IMR-90 (cell line): Measurements from ENCODE around the gene AXIN1. TPM values are rescaled to one million over a fixed set of nuclear protein-coding genes. Genes with fewer than 3 reads are reported as not detected.

Source experiments
- ATAC-seq: fragments of 200-7000 bp; cut with Tn5 transposase; 2 replicates; pipeline ENCODE4 v1.9.1; 2020; ENCODE audit warnings: low read depth, mild to moderate bottlenecking, moderate library complexity
- BruUV-seq: library from RNA; stranded (reverse); fragments of 400-500 nt; replicated peaks from 2 replicates; lab custom pipeline; 2021; lab: Mats Ljungman, UMichigan
- CTCF ChIA-PET: fragments of 300-600 bp; formaldehyde crosslinking; extraction: SDS; loops from one replicate; lab custom pipeline; 2021; ENCODE audit warnings: antibody characterized with exemption; lab: Yijun Ruan, JAX
- POLR2A ChIA-PET: fragments of 300-600 bp; sonication (Branson Sonifier 250); formaldehyde crosslinking; loops from one replicate; lab custom pipeline; 2022; ENCODE audit warnings: antibody characterized with exemption; ENCODE audit not compliant: unreplicated experiment; lab: Charles Lee
- DNase-seq: peaks from one replicate; pipeline ENCODE4 v3.0.0; 2013
- H2AFZ ChIP-seq: replicated peaks from 2 replicates; pipeline ENCODE3; 2013; ENCODE audit warnings: low read length, mild to moderate bottlenecking; ENCODE audit not compliant: poor library complexity
- H2AK5ac ChIP-seq: 2 replicates; pipeline ENCODE4 v1.6.1; 2013; ENCODE audit warnings: low read depth, low read length, inconsistent platforms
- H2AK9ac ChIP-seq: replicated peaks from 2 replicates; pipeline ENCODE3; 2013; ENCODE audit warnings: mild to moderate bottlenecking, low read depth, low read length, moderate library complexity; ENCODE audit not compliant: poor library complexity
- H2BK120ac ChIP-seq: 2 replicates; pipeline ENCODE4 v1.6.1; 2013; ENCODE audit warnings: low read depth, low read length, inconsistent platforms
- H2BK15ac ChIP-seq: 3 replicates; pipeline ENCODE4 v1.6.1; 2013; ENCODE audit warnings: low read depth, low read length, inconsistent platforms
- H2BK20ac ChIP-seq: 2 replicates; pipeline ENCODE4 v1.6.1; 2013; ENCODE audit warnings: low read depth, mild to moderate bottlenecking, inconsistent platforms, low read length, moderate library complexity
- H2BK5ac ChIP-seq: 2 replicates; pipeline ENCODE4 v1.6.1; 2013; ENCODE audit warnings: mild to moderate bottlenecking, low read depth, low read length, inconsistent platforms; ENCODE audit not compliant: poor library complexity, severe bottlenecking
- H3K14ac ChIP-seq: replicated peaks from 2 replicates; pipeline ENCODE4 v1.6.1; 2013; ENCODE audit warnings: low read depth, low read length, inconsistent platforms
- H3K18ac ChIP-seq: 2 replicates; pipeline ENCODE4 v1.6.1; 2013; ENCODE audit warnings: low read depth, low read length, control low read depth
- H3K23ac ChIP-seq: 2 replicates; pipeline ENCODE4 v1.6.1; 2013; ENCODE audit warnings: low read depth, low read length, inconsistent platforms
- H3K27ac ChIP-seq: 2 replicates; pipeline ENCODE4 v1.5.1; 2013; ENCODE audit warnings: mild to moderate bottlenecking, control low read depth, low read length; ENCODE audit not compliant: insufficient read depth
- H3K27me3 ChIP-seq: 2 replicates; pipeline ENCODE4 v1.6.1; 2013; ENCODE audit warnings: low read length; ENCODE audit not compliant: control insufficient read depth, insufficient read depth
- H3K36me3 ChIP-seq: 2 replicates; pipeline ENCODE4 v1.6.1; 2013; ENCODE audit warnings: low read length, mixed read lengths; ENCODE audit not compliant: control insufficient read depth, insufficient read depth
- H3K4ac ChIP-seq: 2 replicates; pipeline ENCODE4 v1.6.1; 2013; ENCODE audit warnings: low read depth, low read length, inconsistent platforms
- H3K4me1 ChIP-seq: 2 replicates; pipeline ENCODE4 v1.6.1; 2013; ENCODE audit warnings: low read length, mixed read lengths; ENCODE audit not compliant: control insufficient read depth, insufficient read depth
- H3K4me2 ChIP-seq: 2 replicates; pipeline ENCODE4 v1.6.1; 2013; ENCODE audit warnings: low read depth, mild to moderate bottlenecking, control low read depth, low read length, moderate library complexity
- H3K4me3 ChIP-seq: 2 replicates; pipeline ENCODE4 v1.5.1; 2013; ENCODE audit warnings: low read depth, mild to moderate bottlenecking, control low read depth, low read length, moderate library complexity; ENCODE audit not compliant: insufficient read depth
- H3K56ac ChIP-seq: 2 replicates; pipeline ENCODE4 v1.6.1; 2013; ENCODE audit warnings: low read length, inconsistent platforms; ENCODE audit not compliant: insufficient read depth; ENCODE audit errors: extremely low read depth
- H3K79me1 ChIP-seq, 2 experiments: 2 replicates each; pipeline ENCODE4 v1.6.1; 2013; ENCODE audit warnings: low read length in 2 of 2, inconsistent platforms in 1 of 2, low read depth in 1 of 2
- H3K9ac ChIP-seq: 2 replicates; pipeline ENCODE4 v1.6.1; 2013; ENCODE audit warnings: low read depth, low read length, control low read depth
- H3K9me1 ChIP-seq: 2 replicates; pipeline ENCODE4 v1.6.1; 2013; ENCODE audit warnings: low read length, inconsistent platforms; ENCODE audit not compliant: insufficient read depth
- H3K9me3 ChIP-seq: 2 replicates; pipeline ENCODE4 v1.6.1; 2013; ENCODE audit warnings: low read length; ENCODE audit not compliant: control insufficient read depth, insufficient read depth
- H4K20me1 ChIP-seq: 2 replicates; pipeline ENCODE4 v1.6.1; 2013; ENCODE audit warnings: low read length, inconsistent platforms; ENCODE audit not compliant: insufficient read depth
- H4K5ac ChIP-seq: 2 replicates; pipeline ENCODE4 v1.6.1; 2013; ENCODE audit warnings: mild to moderate bottlenecking, low read depth, low read length, control low read depth
- H4K8ac ChIP-seq, 2 experiments: 2 replicates each; pipeline ENCODE4 v1.6.1; 2013; ENCODE audit warnings: low read depth in 2 of 2, low read length in 2 of 2, control low read depth in 1 of 2, inconsistent platforms in 1 of 2
- H4K91ac ChIP-seq: 2 replicates; pipeline ENCODE4 v1.6.1; 2013; ENCODE audit warnings: low read depth, low read length, inconsistent platforms; ENCODE audit not compliant: insufficient read depth
- CEBPB ChIP-seq: IDR thresholded peaks from 2 replicates; pipeline ENCODE4 v1.6.1; 2012; ENCODE audit warnings: low read depth, low read length, improper control_type of control experiment
- ELK1 ChIP-seq: fragments of 150-350 bp; IDR thresholded peaks from 2 replicates; pipeline ENCODE4 v1.6.1; 2016; ENCODE audit warnings: low read depth, mild to moderate bottlenecking, low read length, moderate library complexity, borderline replicate concordance
- FOS ChIP-seq: fragments of 150-350 bp; IDR thresholded peaks from 2 replicates; pipeline ENCODE4 v1.6.1; 2016; ENCODE audit warnings: low read depth, low read length
- MAFK ChIP-seq: IDR thresholded peaks from 2 replicates; pipeline ENCODE4 v1.6.1; 2012; ENCODE audit warnings: low read depth, low read length, improper control_type of control experiment
- MXI1 ChIP-seq: IDR thresholded peaks from 2 replicates; pipeline ENCODE4 v1.6.1; 2012; ENCODE audit warnings: low read depth, mild to moderate bottlenecking, low read length, moderate library complexity, borderline replicate concordance
- NFE2L2 ChIP-seq: fragments of 150-350 bp; IDR thresholded peaks from 2 replicates; pipeline ENCODE4 v1.6.1; 2016; ENCODE audit warnings: low read depth, mild to moderate bottlenecking, low read length
- POLR2A ChIP-seq: IDR thresholded peaks from 2 replicates; pipeline ENCODE4 v1.6.1; 2012; ENCODE audit warnings: mild to moderate bottlenecking, low read depth, low read length
- RAD21 ChIP-seq: IDR thresholded peaks from 2 replicates; pipeline ENCODE4 v1.6.1; 2012; ENCODE audit warnings: low read length, improper control_type of control experiment
- RFX5 ChIP-seq: IDR thresholded peaks from 2 replicates; pipeline ENCODE4 v1.8.0; 2012; ENCODE audit warnings: low read depth, mild to moderate bottlenecking, low read length, moderate library complexity
- SMC3 ChIP-seq: fragments of 150-350 bp; IDR thresholded peaks from 2 replicates; pipeline ENCODE4 v1.6.1; 2016; ENCODE audit warnings: low read depth, mild to moderate bottlenecking, antibody characterized with exemption, low read length, moderate library complexity
- WGBS, 2 experiments: methylation state at CpG; one replicate each; pipeline versions ENCODE4 v1.1.5 to v1.1.7; 2013; ENCODE audit warnings: missing lambda C conversion rate in 2 of 2; ENCODE audit not compliant: insufficient read length in 1 of 2; ENCODE audit errors: extremely low coverage in 2 of 2; 5-methylcytosine and 5-hydroxymethylcytosine counted together
- dilution Hi-C: fragments of 300-500 bp; cut with HindIII; formaldehyde crosslinking; loops from one replicate; pipeline ENCODE4 v1.14.3; 2018; ENCODE audit warnings: low sequenced_read_pairs; ENCODE audit not compliant: unreplicated experiment
- in situ Hi-C: fragments of 300-500 bp; cut with MboI; formaldehyde crosslinking; loops from 3 replicates; pipeline ENCODE4 v1.14.3; 2019; ENCODE audit warnings: low sequenced_read_pairs, inconsistent platforms, mixed read lengths
- intact Hi-C: fragments of 100-400 bp; cut with micrococcal nuclease; formaldehyde crosslinking; loops from 2 replicates; pipeline ENCODE4 v1.10.0; 2022
- polyA plus RNA-seq, 3 experiments: library from polyadenylated mRNA; depleted of rRNA; stranded (reverse); fragments of >200 nt; gene quantifications; 2 replicates each; pipeline ENCODE4 v1.2.3, GENCODE V29; 2012; ENCODE audit warnings: low replicate concordance in 1 of 3
- total RNA-seq: library from RNA; depleted of rRNA; stranded (reverse); fragments of >200 nt; gene quantifications from 2 replicates; pipeline ENCODE4 v1.2.3, GENCODE V29; 2012
- TF ChIP-seq, protein P1 (sequence below): fragments of 150-350 bp; IDR thresholded peaks from 2 replicates; pipeline ENCODE4 v1.6.1; 2017; ENCODE audit warnings: mild to moderate bottlenecking, antibody characterized with exemption, low read length, low read depth
- TF ChIP-seq, protein P2 (sequence below): conservative IDR thresholded peaks from 2 replicates; pipeline ENCODE4 v1.5.1; 2012; ENCODE audit warnings: mild to moderate bottlenecking, low read depth, low read length, improper control_type of control experiment

Gene AXIN1
- total and polyA plus RNA-seq, 2 of the 4 experiments (the other 2 are of a cell fraction), result 10.9 to 14.2 TPM

DNA sequence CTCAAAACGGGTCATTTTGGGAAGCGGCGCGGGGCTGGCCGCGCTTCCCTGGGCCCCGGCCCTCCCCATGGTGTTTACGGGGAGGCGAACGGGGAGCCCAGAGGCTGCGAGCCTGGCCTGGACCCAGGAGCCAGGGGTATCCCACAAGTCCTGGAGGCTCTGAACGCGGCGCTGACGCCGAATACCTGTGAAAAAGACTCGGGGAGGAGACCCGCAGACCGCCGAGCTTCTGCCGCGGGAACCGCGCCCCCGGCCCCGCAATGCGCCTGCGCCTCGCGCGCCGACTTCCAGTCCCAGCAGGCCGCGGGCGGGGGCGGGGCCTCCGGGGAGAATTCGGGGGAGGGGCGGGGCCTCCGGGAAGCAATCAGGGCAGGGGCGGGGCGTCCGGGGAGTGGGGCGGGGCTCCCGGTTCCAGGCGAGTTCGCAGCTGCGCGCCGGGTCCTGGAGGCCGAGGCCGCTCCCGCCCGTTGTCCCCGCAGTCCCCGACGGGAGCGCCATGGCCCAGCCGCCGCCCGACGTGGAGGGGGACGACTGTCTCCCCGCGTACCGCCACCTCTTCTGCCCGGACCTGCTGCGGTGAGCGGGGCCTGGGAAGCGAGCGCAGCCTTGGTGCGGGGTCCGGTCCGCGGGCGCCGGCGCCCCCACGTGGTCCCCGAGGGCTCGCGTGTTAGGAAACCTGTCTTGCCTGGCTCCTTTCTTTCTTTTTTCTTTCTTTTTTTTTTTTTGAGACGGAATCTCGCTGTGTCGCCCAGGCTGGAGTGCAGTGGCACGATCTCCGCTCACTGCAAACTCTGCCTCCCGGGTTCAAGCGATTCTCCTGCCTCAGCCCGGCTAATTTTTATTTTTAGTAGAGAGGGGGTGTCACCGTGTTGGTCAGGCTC is 49.2 kb upstream of the AXIN1 start, which contains the start of gene DECR2:
DECR2 (plus strand) TSS at position 418 of the 881 bp plus-strand sequence; CDS start at position 497, 79 bp downstream.
- Histone ChIP-seq H3K14ac (peak within 1 kb of the TSS; percentile 98), H3K9me1 (0 out of 2 replicates have a peak, but pooled peaks cover 6% of the 10 kb centered on the region), H3K4me2 (peak within 1 kb of the TSS; percentile 79), H3K4ac (peak within 1 kb of the TSS; percentile 88), H2AK5ac (peak within 1 kb of the TSS; percentile 77), H2AK9ac (peak within 1 kb of the TSS; percentile 98), H2BK15ac (no peak within 1 kb of the TSS), H3K56ac (peak within 1 kb of the TSS; percentile 47), H3K23ac (peak within 1 kb of the TSS; percentile 79), H2BK5ac (peak within 1 kb of the TSS; percentile 73), H2BK120ac (peak within 1 kb of the TSS; percentile 78), H4K8ac (peak within 1 kb of the TSS; percentile 41 to 87; a peak in 3 of 4 replicates), H3K9me3 (no peaks in the 10 kb centered on the region), H4K20me1 (peaks cover 15% of the 10 kb centered on the region; the same call in 1 of the 2 replicates), H4K91ac (peak within 1 kb of the TSS; percentile 82), H2AFZ (peak within 1 kb of the TSS; percentile 99), H3K4me1 (peaks cover 4% of the 10 kb centered on the region), H4K5ac (peak within 1 kb of the TSS; percentile 75), H3K27me3 (no peaks in the 10 kb centered on the region), H2BK20ac (0 out of 2 replicates have a peak within 1 kb of the TSS, but pooled peaks have one; percentile 34), H3K27ac (peak within 1 kb of the TSS; percentile 90), H3K18ac (no peak within 1 kb of the TSS; the same call in 1 of the 2 replicates), H3K79me1 (peaks cover 4 to 37% of the 10 kb centered on the region in 2 experiments), H3K36me3 (peaks cover 19% of the 10 kb centered on the region), H3K4me3 (peak within 1 kb of the TSS; percentile 95), H3K9ac (peak within 1 kb of the TSS; percentile 97)
- in situ Hi-C loops, result no loop called here
- DNase-seq (peak; percentile 85), ATAC-seq (peak; percentile 88)
- WGBS, 2 experiments, result 1% methylated on average over 40 of the region's 91 CpGs; no CpG with 5 or more reads in 1 of the 2 experiments
- BruUV-seq, result no TSS peak
- CTCF ChIA-PET, result interaction anchor here (0.5 to 0.7 kb wide), 2 partner anchors 10 to 40 kb away, joined by 3 to 6 read pairs; no protein-coding TSS in a partner anchor
- intact Hi-C loops, result loop anchor here (5.0 kb wide), 1 partner anchor 126 kb away; the partner anchor contains the start of gene CAPN15
- POLR2A ChIA-PET, result interaction anchor here (1.2 kb wide), 1 partner anchor 15 kb away, joined by 3 read pairs; no protein-coding TSS in a partner anchor
- dilution Hi-C loops, result no loop called here
- TF ChIP-seq MAFK, result no peak
- peak; percentile 50; the same call in 1 of the 2 replicates for TF ChIP-seq POLR2A
- TF ChIP-seq RAD21, result peak; percentile 59
- peak; percentile 47; the same call in 1 of the 2 replicates for TF ChIP-seq SMC3
- peak; percentile 92 for TF ChIP-seq MXI1
- TF ChIP-seq CEBPB, result no peak
- no peak for TF ChIP-seq RFX5
- no peak for TF ChIP-seq ELK1
- TF ChIP-seq, protein P1, sequence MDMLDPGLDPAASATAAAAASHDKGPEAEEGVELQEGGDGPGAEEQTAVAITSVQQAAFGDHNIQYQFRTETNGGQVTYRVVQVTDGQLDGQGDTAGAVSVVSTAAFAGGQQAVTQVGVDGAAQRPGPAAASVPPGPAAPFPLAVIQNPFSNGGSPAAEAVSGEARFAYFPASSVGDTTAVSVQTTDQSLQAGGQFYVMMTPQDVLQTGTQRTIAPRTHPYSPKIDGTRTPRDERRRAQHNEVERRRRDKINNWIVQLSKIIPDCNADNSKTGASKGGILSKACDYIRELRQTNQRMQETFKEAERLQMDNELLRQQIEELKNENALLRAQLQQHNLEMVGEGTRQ, result peak; percentile 81
- no peak for TF ChIP-seq FOS
- TF ChIP-seq NFE2L2, result no peak
- TF ChIP-seq, protein P2, sequence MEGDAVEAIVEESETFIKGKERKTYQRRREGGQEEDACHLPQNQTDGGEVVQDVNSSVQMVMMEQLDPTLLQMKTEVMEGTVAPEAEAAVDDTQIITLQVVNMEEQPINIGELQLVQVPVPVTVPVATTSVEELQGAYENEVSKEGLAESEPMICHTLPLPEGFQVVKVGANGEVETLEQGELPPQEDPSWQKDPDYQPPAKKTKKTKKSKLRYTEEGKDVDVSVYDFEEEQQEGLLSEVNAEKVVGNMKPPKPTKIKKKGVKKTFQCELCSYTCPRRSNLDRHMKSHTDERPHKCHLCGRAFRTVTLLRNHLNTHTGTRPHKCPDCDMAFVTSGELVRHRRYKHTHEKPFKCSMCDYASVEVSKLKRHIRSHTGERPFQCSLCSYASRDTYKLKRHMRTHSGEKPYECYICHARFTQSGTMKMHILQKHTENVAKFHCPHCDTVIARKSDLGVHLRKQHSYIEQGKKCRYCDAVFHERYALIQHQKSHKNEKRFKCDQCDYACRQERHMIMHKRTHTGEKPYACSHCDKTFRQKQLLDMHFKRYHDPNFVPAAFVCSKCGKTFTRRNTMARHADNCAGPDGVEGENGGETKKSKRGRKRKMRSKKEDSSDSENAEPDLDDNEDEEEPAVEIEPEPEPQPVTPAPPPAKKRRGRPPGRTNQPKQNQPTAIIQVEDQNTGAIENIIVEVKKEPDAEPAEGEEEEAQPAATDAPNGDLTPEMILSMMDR, result peak; percentile 53
